GM12878 (cell line): Measurements from ENCODE around the gene MTMR8. TPM values are rescaled to one million over a fixed set of nuclear protein-coding genes. Genes with fewer than 3 reads are reported as not detected.

Experiments used
- ATAC-seq: fragments of 200-7000 bp; cut with Tn5 transposase; 3 replicates; pipeline ENCODE4 v1.9.1; 2020; ENCODE audit warnings: mild to moderate bottlenecking, moderate library complexity
- BruUV-seq: library from RNA; stranded (reverse); fragments of 400-500 nt; replicated peaks from 2 replicates; lab custom pipeline; 2021; lab: Mats Ljungman, UMichigan
- CTCF ChIA-PET: fragments of 300-600 bp; sonication (Branson Sonifier 250); formaldehyde crosslinking; extraction: SDS; loops from one replicate; lab custom pipeline; 2021; ENCODE audit warnings: inconsistent platforms; lab: Yijun Ruan, JAX
- POLR2A ChIA-PET: fragments of 350-600 bp; formaldehyde crosslinking; extraction: SDS; loops from one replicate; lab custom pipeline; 2021; ENCODE audit warnings: inconsistent platforms; lab: Charles Lee
- RAD21 ChIA-PET: fragments of 300-600 bp; sonication (Branson Sonifier 250); formaldehyde crosslinking; loops from one replicate; lab custom pipeline; 2023; ENCODE audit warnings: antibody characterized with exemption; ENCODE audit not compliant: unreplicated experiment; lab: Charles Lee
- SMC1A ChIA-PET: fragments of 300-600 bp; sonication (Branson Sonifier 250); formaldehyde crosslinking; loops from one replicate; lab custom pipeline; 2023; ENCODE audit not compliant: unreplicated experiment, uncharacterized antibody; lab: Charles Lee
- DNase-seq: peaks from one replicate; pipeline ENCODE4 v3.0.0-alpha.2; 2011; ENCODE audit warnings: low read depth, low spot score
- FAIRE-seq: peaks from 3 replicates; lab custom pipeline; 2011; peaks lifted over from hg19 to GRCh38; lab: Jason Lieb, UNC
- H2AFZ ChIP-seq: 2 replicates; pipeline ENCODE4 v1.6.0; 2011; ENCODE audit warnings: low read depth, low read length, control low read depth; ENCODE audit not compliant: control insufficient read depth
- H3K27ac ChIP-seq: 2 replicates; pipeline ENCODE4 v1.5.1; 2011; ENCODE audit warnings: control low read depth; ENCODE audit not compliant: control insufficient read depth, insufficient read depth
- H3K27me3 ChIP-seq, 2 experiments: replicated peaks in 1 of 2; 2 replicates each; pipeline versions ENCODE4 v1.6.0 to v1.6.1; 2011; ENCODE audit warnings: low read length in 1 of 2; ENCODE audit not compliant: control insufficient read depth in 2 of 2, insufficient read depth in 2 of 2
- H3K36me3 ChIP-seq, 2 experiments: 2 replicates each; pipeline ENCODE4 v1.5.1; 2011; ENCODE audit warnings: low read length in 1 of 2; ENCODE audit not compliant: control insufficient read depth in 2 of 2, insufficient read depth in 2 of 2
- H3K4me1 ChIP-seq: 2 replicates; pipeline ENCODE4 v1.6.1; 2011; ENCODE audit warnings: mild to moderate bottlenecking, low read length, moderate library complexity, mixed read lengths; ENCODE audit not compliant: control insufficient read depth, insufficient read depth
- H3K4me2 ChIP-seq: 2 replicates; pipeline ENCODE4 v1.6.0; 2011; ENCODE audit warnings: control low read depth; ENCODE audit not compliant: control insufficient read depth, insufficient read depth
- H3K4me3 ChIP-seq: fragments of 200-600 bp; sonication (generic); 2 replicates; pipeline ENCODE4 v1.5.1; 2016
- H3K79me2 ChIP-seq: 2 replicates; pipeline ENCODE4 v1.6.0; 2011; ENCODE audit warnings: low read length; ENCODE audit not compliant: control insufficient read depth, insufficient read depth
- H3K9ac ChIP-seq: 2 replicates; pipeline ENCODE4 v1.8.0; 2011; ENCODE audit warnings: low read length, control low read depth, mixed read lengths; ENCODE audit not compliant: control insufficient read depth, insufficient read depth
- H3K9me3 ChIP-seq: replicated peaks from 3 replicates; pipeline ENCODE4 v1.5.1; 2011; ENCODE audit warnings: mild to moderate bottlenecking, low read length; ENCODE audit not compliant: control insufficient read depth, insufficient read depth
- H4K20me1 ChIP-seq: 2 replicates; pipeline ENCODE4 v1.6.0; 2011; ENCODE audit not compliant: control insufficient read depth, insufficient read depth
- BCLAF1 ChIP-seq: fragments of 450-650 bp; IDR thresholded peaks from 2 replicates; pipeline ENCODE4 v1.6.1; 2017; ENCODE audit warnings: antibody characterized with exemption, mild to moderate bottlenecking, moderate library complexity
- BHLHE40 ChIP-seq, 2 experiments: fragments of 450-650 bp in 1 of 2; IDR thresholded peaks; 2 replicates each; pipeline ENCODE4 v1.6.1; 2011 to 2017; ENCODE audit warnings: low read depth in 2 of 2, borderline replicate concordance in 1 of 2, improper control_type of control experiment in 1 of 2, low read length in 1 of 2, mild to moderate bottlenecking in 1 of 2
- CHD2 ChIP-seq: IDR thresholded peaks from 2 replicates; pipeline ENCODE4 v1.6.1; 2011; ENCODE audit warnings: low read depth, low read length, improper control_type of control experiment, borderline replicate concordance
- EGR1 ChIP-seq, 2 experiments: IDR thresholded peaks; 1 replicate in 1 of 2; 2 replicates in 1 of 2; pipeline ENCODE4 v1.6.1; 2011 to 2012; ENCODE audit warnings: low read depth in 2 of 2, low read length in 2 of 2, borderline replicate concordance in 1 of 2, mild to moderate bottlenecking in 1 of 2, moderate library complexity in 1 of 2
- KLF5 ChIP-seq: fragments of 450-650 bp; IDR thresholded peaks from 2 replicates; pipeline ENCODE4 v1.6.1; 2014; ENCODE audit warnings: mild to moderate bottlenecking; ENCODE audit not compliant: partially characterized antibody
- MEF2A ChIP-seq: IDR thresholded peaks from 2 replicates; pipeline ENCODE4 v1.6.1; 2011; ENCODE audit warnings: low read depth, mild to moderate bottlenecking, low read length, moderate library complexity; ENCODE audit not compliant: insufficient read depth
- MTA2 ChIP-seq: fragments of 450-650 bp; IDR thresholded peaks from 2 replicates; pipeline ENCODE4 v1.6.1; 2016; ENCODE audit warnings: low read depth, mild to moderate bottlenecking, moderate library complexity
- NBN ChIP-seq: fragments of 450-650 bp; IDR thresholded peaks from 2 replicates; pipeline ENCODE4 v1.6.1; 2016
- NFYA ChIP-seq: IDR thresholded peaks from 2 replicates; pipeline ENCODE4 v1.6.1; 2011; ENCODE audit warnings: low read depth, mild to moderate bottlenecking, low read length, improper control_type of control experiment, borderline replicate concordance
- PBX3 ChIP-seq: IDR thresholded peaks from 2 replicates; pipeline ENCODE4 v1.6.1; 2011; ENCODE audit warnings: mild to moderate bottlenecking, low read depth, low read length, moderate library complexity; ENCODE audit not compliant: insufficient replicate concordance
- POLR2AphosphoS5 ChIP-seq: IDR thresholded peaks from 2 replicates; pipeline ENCODE4 v1.6.1; 2011; ENCODE audit warnings: mild to moderate bottlenecking, low read length, inconsistent platforms
- YY1 ChIP-seq: IDR thresholded peaks from 2 replicates; pipeline ENCODE4 v1.6.1; 2011; ENCODE audit warnings: low read depth, mild to moderate bottlenecking, low read length
- WGBS: methylation state at CpG from one replicate; pipeline ENCODE4 v1.1.6; 2016; ENCODE audit warnings: low lambda C conversion rate; ENCODE audit not compliant: insufficient replicate concordance, insufficient coverage; ENCODE audit errors: missing lambda C conversion rate; 5-methylcytosine and 5-hydroxymethylcytosine counted together
- in situ Hi-C: fragments of 300-500 bp; cut with MboI; formaldehyde crosslinking; loops from 9 replicates; pipeline ENCODE4 v1.14.3; 2018; ENCODE audit warnings: mixed read lengths
- intact Hi-C: fragments of 100-400 bp; cut with micrococcal nuclease; formaldehyde crosslinking; loops from one replicate; pipeline ENCODE4 v1.14.2; 2022; ENCODE audit not compliant: unreplicated experiment
- polyA plus RNA-seq, 11 experiments: library from polyadenylated mRNA; depleted of rRNA in 4 of 11; unstranded in 6 of 11; stranded (reverse) in 5 of 11; fragments of >200 nt; fragmentation: Nextera tagmentation in 4 of 11; fragmentation: Illumina TruSeq in 1 of 11; extraction: Ambion mirVana in 4 of 11; extraction: Trizol in 1 of 11; gene quantifications; 1 replicate in 1 of 11; 2 replicates in 10 of 11; pipeline versions ENCODE4 v1.2.1 to v1.2.3, GENCODE V29; 2011 to 2016; ENCODE audit warnings: inconsistent platforms in 2 of 11, missing spikeins in 2 of 11, low read depth in 1 of 11
- total RNA-seq, 4 experiments: library from RNA; depleted of rRNA in 3 of 4; stranded (reverse); fragments of >200 nt in 3 of 4; fragmentation: Illumina TruSeq in 1 of 4; extraction: Trizol in 1 of 4; gene quantifications; 2 replicates each; pipeline versions ENCODE4 v1.2.1 to v1.2.3, GENCODE V29; 2013 to 2021

Gene MTMR8
- total and polyA plus RNA-seq, 10 of the 15 experiments (the other 5 are each of a cell fraction or from before 2014, with no cell fraction given) = 2.0 to 4.7 (median 3.6) TPM

- TF ChIP-seq POLR2AphosphoS5 (no peak), EGR1 (IDR thresholded peaks at IDR 0.05; ENCODE audit: borderline replicate concordance in 1 of 2, low read depth in 2 of 2, low read length in 2 of 2) (peak in 1 of 2 experiments; percentile 50; a peak in 1 of 3 replicates), BHLHE40 (IDR thresholded peaks at IDR 0.05; ENCODE audit: borderline replicate concordance in 1 of 2, low read depth in 2 of 2, low read length in 1 of 2) (peak; percentile 51 to 57; a peak in 2 of 4 replicates), CHD2 (peak; percentile 99), KLF5 (no peak), YY1 (peak; percentile 99)
Measured at GRCh38 chrX:64394874-64395567, at the start of gene MTMR8 (continued).

- Histone ChIP-seq H3K9me3 (no peaks in the 10 kb centered on the region), H3K79me2 (no peaks in the 10 kb centered on the region), H3K27me3 (no peaks in the 10 kb centered on the region), H3K4me3 (no peak overlapping the region), H3K36me3 (no peaks in the 10 kb centered on the region), H3K4me2 (no peak overlapping the region), H4K20me1 (no peaks in the 10 kb centered on the region), H3K27ac (no peak overlapping the region), H3K4me1 (no peaks in the 10 kb centered on the region), H3K9ac (no peak overlapping the region), H2AFZ (no peak overlapping the region)
- ATAC-seq = no peak
- intact Hi-C loops (no loop called here), in situ Hi-C loops (no loop called here)
- no TSS peak for BruUV-seq
- DNase-seq = no peak
- TF ChIP-seq MEF2A (no peak), MTA2 (no peak), NFYA (no peak), BCLAF1 (no peak), NBN (no peak), PBX3 (no peak)
- 37% methylated on average over 2 of the region's 2 CpGs for WGBS
- CTCF ChIA-PET = no interaction called here
- FAIRE-seq = no peak
- SMC1A ChIA-PET = no interaction called here
- POLR2A ChIA-PET = no interaction called here
- RAD21 ChIA-PET = no interaction called here
Measured at GRCh38 chrX:64439551-64439950, 44.3 kb upstream of the MTMR8 start.
